ENCODE results near the gene SLC35F4.

Gene SLC35F4

GRCh38 chr14:57547131-57547530, 318.8 kb downstream of the SLC35F4 start:
- DNase-seq: no peak

- DNase-seq: no peak
Observed at GRCh38 chr14:57533214-57533613, 332.7 kb downstream of the SLC35F4 start.

- DNase-seq: no peak
Observed at GRCh38 chr14:57530571-57530970, 335.3 kb downstream of the SLC35F4 start.

GRCh38 chr14:57526942-57527341, 338.9 kb downstream of the SLC35F4 start:
- no peak for DNase-seq

- no peak for DNase-seq
Observed at GRCh38 chr14:57519043-57519442, 346.8 kb downstream of the SLC35F4 start.

All from anterior cingulate cortex (tissue), 58 donors.